NT2/D1 (cell line): ENCODE measurements around the gene RPS28.

Experiments
- SUZ12 ChIP-seq: IDR thresholded peaks from 2 replicates; pipeline ENCODE4 v1.6.1; 2011; ENCODE audit not compliant: insufficient read length, insufficient read depth; ENCODE audit errors: extremely low read depth
- ZNF274 ChIP-seq: IDR thresholded peaks from 2 replicates; pipeline ENCODE4 v1.6.1; 2011; ENCODE audit warnings: mild to moderate bottlenecking, low read depth, low read length

- TF ChIP-seq SUZ12, result no peak
- no peak for TF ChIP-seq ZNF274
These were observed 13.1 kb upstream of the RPS28 start, which contains the start of gene CD320 for GRCh38 chr19:8307965-8308866.
